IMR-90 (cell line): ENCODE results near the gene FOXL3. TPM values are rescaled to one million over a fixed set of nuclear protein-coding genes. Genes with fewer than 3 reads are reported as not detected.

Source experiments
- CHD1 ChIP-seq: IDR thresholded peaks from 2 replicates; pipeline ENCODE4 v1.6.1; 2012; ENCODE audit warnings: low read depth, low read length, improper control_type of control experiment
- CTCF ChIP-seq: conservative IDR thresholded peaks from 2 replicates; pipeline ENCODE4 v1.5.1; 2012; ENCODE audit warnings: mild to moderate bottlenecking, low read depth, low read length, improper control_type of control experiment
- FOS ChIP-seq: fragments of 150-350 bp; IDR thresholded peaks from 2 replicates; pipeline ENCODE4 v1.6.1; 2016; ENCODE audit warnings: low read depth, low read length
- MAZ ChIP-seq: IDR thresholded peaks from 2 replicates; pipeline ENCODE4 v1.6.1; 2012; ENCODE audit warnings: low read depth, mild to moderate bottlenecking, low read length, improper control_type of control experiment, moderate library complexity, borderline replicate concordance
- NFE2L2 ChIP-seq: fragments of 150-350 bp; IDR thresholded peaks from 2 replicates; pipeline ENCODE4 v1.6.1; 2016; ENCODE audit warnings: low read depth, mild to moderate bottlenecking, low read length
- RAD21 ChIP-seq: IDR thresholded peaks from 2 replicates; pipeline ENCODE4 v1.6.1; 2012; ENCODE audit warnings: low read length, improper control_type of control experiment
- polyA plus RNA-seq, 3 experiments: library from polyadenylated mRNA; depleted of rRNA; stranded (reverse); fragments of >200 nt; gene quantifications; 2 replicates each; pipeline ENCODE4 v1.2.3, GENCODE V29; 2012; ENCODE audit warnings: low replicate concordance in 1 of 3
- total RNA-seq: library from RNA; depleted of rRNA; stranded (reverse); fragments of >200 nt; gene quantifications from 2 replicates; pipeline ENCODE4 v1.2.3, GENCODE V29; 2012

FOXL3 gene
- total and polyA plus RNA-seq, 2 of the 4 experiments (the other 2 are of a cell fraction) = not detected

DNA sequence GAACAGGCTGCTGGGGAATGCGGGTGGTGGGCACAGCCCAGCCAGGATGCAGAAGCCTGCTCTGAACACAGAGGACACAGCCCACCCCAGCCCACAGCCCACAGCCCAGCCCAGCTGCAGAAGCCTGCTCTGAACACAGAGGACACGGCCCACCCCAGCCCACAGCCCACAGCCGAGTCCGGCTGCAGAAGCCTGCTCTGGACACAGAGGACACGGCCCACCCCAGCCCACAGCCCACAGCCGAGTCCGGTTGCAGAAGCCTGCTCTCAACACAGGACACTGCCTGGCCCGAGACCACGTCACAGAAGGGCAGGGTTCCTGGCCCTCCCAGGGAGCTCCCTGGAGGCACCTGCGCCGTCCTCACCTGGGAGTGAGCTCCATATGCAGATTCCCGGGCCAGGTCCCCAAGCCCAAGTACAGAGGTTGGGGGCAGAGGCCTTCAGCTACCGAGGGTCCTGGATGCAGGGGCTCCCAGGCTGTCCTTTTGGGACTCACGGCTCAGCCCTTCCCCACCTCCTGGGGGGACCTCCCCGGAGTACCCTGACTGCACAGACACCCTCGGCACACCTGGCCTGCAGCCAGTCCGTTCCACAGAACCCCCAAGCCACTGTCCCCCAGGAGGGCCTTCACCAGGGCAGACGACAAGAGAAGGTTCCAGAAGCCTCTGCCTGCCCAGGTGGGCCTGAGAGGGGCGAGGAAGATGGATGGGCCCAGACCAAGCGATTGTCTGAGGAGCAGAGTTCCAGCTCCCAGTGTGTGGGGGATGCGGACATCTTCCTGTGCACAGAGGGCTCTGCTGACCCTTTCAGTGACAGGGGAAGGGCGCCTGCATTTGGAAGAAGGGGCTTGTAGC lies 23.7 kb upstream of the FOXL3 start (continued):
- no peak for TF ChIP-seq CTCF
- no peak for TF ChIP-seq CHD1
- no peak for TF ChIP-seq NFE2L2
- TF ChIP-seq FOS = no peak
- no peak for TF ChIP-seq MAZ
- no peak for TF ChIP-seq RAD21
